ENCODE data around the gene PHF10.
A peak's percentile ranks its signal among the peaks of the same experiment; 100 is the strongest.

Gene PHF10

GRCh38 chr6:169677096-169677495 lies 47.2 kb downstream of the PHF10 start:
- DNase-seq (ENCODE audit: low read depth), result no peak

- DNase-seq (ENCODE audit: low read depth), result no peak
Observed at GRCh38 chr6:169675011-169675410, 49.3 kb downstream of the PHF10 start.

GRCh38 chr6:169671563-169671962 lies 52.7 kb downstream of the PHF10 start:
- no peak for DNase-seq (ENCODE audit: low read depth)

GRCh38 chr6:169669889-169670288 lies 54.4 kb downstream of the PHF10 start:
- DNase-seq (ENCODE audit: low read depth), result no peak

GRCh38 chr6:169669147-169669546 lies 55.2 kb downstream of the PHF10 start:
- no peak for DNase-seq (ENCODE audit: low read depth)

GRCh38 chr6:169668203-169668847 lies 56.0 kb downstream of the PHF10 start:
- no peak for DNase-seq (ENCODE audit: low read depth)

GRCh38 chr6:169667716-169668115 lies 56.6 kb downstream of the PHF10 start:
- DNase-seq (ENCODE audit: low read depth), result no peak

- no peak for DNase-seq (ENCODE audit: low read depth)
Observed at GRCh38 chr6:169666441-169666840, 57.9 kb downstream of the PHF10 start.

GRCh38 chr6:169665289-169665688 lies 59.0 kb downstream of the PHF10 start:
- DNase-seq (ENCODE audit: low read depth), result no peak

GRCh38 chr6:169664227-169664626 lies 60.1 kb downstream of the PHF10 start:
- no peak for DNase-seq (ENCODE audit: low read depth)

- DNase-seq (ENCODE audit: low read depth), result no peak
Observed at GRCh38 chr6:169663468-169663867, 60.8 kb downstream of the PHF10 start.

GRCh38 chr6:169661391-169661756 lies 62.9 kb downstream of the PHF10 start:
- DNase-seq (ENCODE audit: low read depth), result no peak

- no peak for DNase-seq (ENCODE audit: low read depth)
Observed at GRCh38 chr6:169660751-169661390, 63.4 kb downstream of the PHF10 start.

- DNase-seq (ENCODE audit: low read depth), result no peak
Observed at GRCh38 chr6:169659820-169660610, 64.3 kb downstream of the PHF10 start.

- DNase-seq (ENCODE audit: low read depth), result no peak
Observed at GRCh38 chr6:169657284-169657610, 67.1 kb downstream of the PHF10 start.

GRCh38 chr6:169656546-169657283 lies 67.6 kb downstream of the PHF10 start:
- no peak for DNase-seq (ENCODE audit: low read depth)

GRCh38 chr6:169654598-169655391 lies 69.5 kb downstream of the PHF10 start:
- DNase-seq (ENCODE audit: low read depth), result peak; percentile 57

All from activated T-helper 9 cell treated with anti-CD3 and anti-CD28 coated beads, Interleukin-2, amount 50 U/mL, for 16 hours (primary cell).